ENCODE measurements around the gene SLC29A1. TPM values are rescaled to one million over a fixed set of nuclear protein-coding genes. Genes with fewer than 3 reads are reported as not detected.
"Not testable (repeated sequence)": the region's sequence is repeated elsewhere in the genome, so short reads cannot be mapped to it uniquely, and the experiment has no call there.

The SLC29A1 gene
- total RNA-seq, 1 experiment from 2014 or later: 7.0 TPM

GRCh38 chr6:44228836-44229235 is 5.4 kb downstream of the SLC29A1 start:
- no peak for TF ChIP-seq CTCF (IDR thresholded peaks at IDR 0.05; ENCODE audit: unreplicated experiment)
- H3K27ac Mint-ChIP-seq (ENCODE audit: low read depth, unreplicated experiment): no peak overlapping the region
- no peaks in the 10 kb centered on the region for H3K27me3 Mint-ChIP-seq (ENCODE audit: insufficient read depth, unreplicated experiment)
- CTCF ChIA-PET: interaction anchor here (1.1 to 1.2 kb wide), 2 partner anchors 10 to 56 kb away, joined by 3 to 4 read pairs; no protein-coding TSS in a partner anchor
- peaks cover 39% of the 10 kb centered on the region for H3K4me1 Mint-ChIP-seq (ENCODE audit: insufficient read depth, unreplicated experiment)
- no peak for DNase-seq (ENCODE audit: unreplicated experiment)
- no peaks in the 10 kb centered on the region for H3K36me3 Mint-ChIP-seq (ENCODE audit: insufficient read depth, unreplicated experiment)
- POLR2A ChIA-PET: no interaction called here
- H3K9me3 Mint-ChIP-seq (ENCODE audit: unreplicated experiment): no peaks in the 10 kb centered on the region
- BruUV-seq (replicated peaks): no TSS peak
- no peak overlapping the region for H3K4me3 Mint-ChIP-seq (ENCODE audit: unreplicated experiment)
- intact Hi-C loops (cut with micrococcal nuclease): no loop called here

GRCh38 chr6:44229376-44230033 is 6.1 kb downstream of the SLC29A1 start:
- intact Hi-C loops (cut with micrococcal nuclease): no loop called here
- Mint-ChIP-seq H3K27ac (ENCODE audit: low read depth, unreplicated experiment) (no peak overlapping the region), H3K9me3 (ENCODE audit: unreplicated experiment) (no peaks in the 10 kb centered on the region), H3K36me3 (ENCODE audit: insufficient read depth, unreplicated experiment) (no peaks in the 10 kb centered on the region), H3K4me3 (ENCODE audit: unreplicated experiment) (no peak overlapping the region), H3K4me1 (ENCODE audit: insufficient read depth, unreplicated experiment) (peaks cover 39% of the 10 kb centered on the region), H3K27me3 (ENCODE audit: insufficient read depth, unreplicated experiment) (no peaks in the 10 kb centered on the region)
- POLR2A ChIA-PET: interaction anchor here (0.6 to 1.1 kb wide), 2 partner anchors 8 to 26 kb away, joined by 3 read pairs; no protein-coding TSS in a partner anchor
- no TSS peak for BruUV-seq (replicated peaks)
- DNase-seq (ENCODE audit: unreplicated experiment): no peak
- CTCF ChIA-PET: interaction anchor here (0.7 to 1.4 kb wide), 2 partner anchors 17 to 59 kb away, joined by 3 to 4 read pairs; partner anchors contain the start of gene HSP90AB1
- TF ChIP-seq CTCF (IDR thresholded peaks at IDR 0.05; ENCODE audit: unreplicated experiment): no peak

DNA sequence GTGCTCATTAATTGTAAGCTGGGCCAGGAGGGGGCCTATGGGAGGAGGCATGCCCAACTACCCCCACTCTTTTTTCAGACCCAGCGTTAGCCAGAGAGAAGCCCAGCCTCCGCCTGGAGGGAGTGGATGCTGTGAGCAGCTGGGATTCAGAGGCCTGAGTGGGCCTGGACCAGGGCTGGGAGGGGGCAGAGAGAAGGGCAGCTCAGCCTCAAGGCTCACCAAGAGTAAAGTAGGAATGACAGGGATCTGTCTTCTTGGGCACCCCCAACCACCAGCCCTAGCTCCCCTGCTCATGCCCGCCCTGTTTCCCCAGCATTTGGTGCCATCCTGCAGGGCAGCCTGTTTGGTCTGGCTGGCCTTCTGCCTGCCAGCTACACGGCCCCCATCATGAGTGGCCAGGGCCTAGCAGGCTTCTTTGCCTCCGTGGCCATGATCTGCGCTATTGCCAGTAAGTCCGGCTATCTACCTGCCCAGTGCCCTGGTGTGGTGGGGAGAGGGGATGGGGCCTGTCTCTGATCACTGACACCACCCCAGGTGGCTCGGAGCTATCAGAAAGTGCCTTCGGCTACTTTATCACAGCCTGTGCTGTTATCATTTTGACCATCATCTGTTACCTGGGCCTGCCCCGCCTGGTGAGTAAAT is 6.8 kb downstream of the SLC29A1 start:
- ChIA-PET POLR2A (interaction anchor here (1.1 kb wide), 1 partner anchor 25 kb away, joined by 3 read pairs; no protein-coding TSS in a partner anchor), CTCF (interaction anchor here (0.7 to 1.4 kb wide), 3 partner anchors 17 to 60 kb away, joined by 3 to 4 read pairs (median 4); partner anchors contain the start of gene HSP90AB1)
- Mint-ChIP-seq H3K4me1 (ENCODE audit: insufficient read depth, unreplicated experiment) (peaks cover 39% of the 10 kb centered on the region), H3K27ac (ENCODE audit: low read depth, unreplicated experiment) (no peak overlapping the region), H3K9me3 (ENCODE audit: unreplicated experiment) (no peaks in the 10 kb centered on the region), H3K27me3 (ENCODE audit: insufficient read depth, unreplicated experiment) (no peaks in the 10 kb centered on the region), H3K4me3 (ENCODE audit: unreplicated experiment) (no peak overlapping the region), H3K36me3 (ENCODE audit: insufficient read depth, unreplicated experiment) (peaks cover 2% of the 10 kb centered on the region)
- intact Hi-C loops (cut with micrococcal nuclease): no loop called here
- no peak for DNase-seq (ENCODE audit: unreplicated experiment)
- TF ChIP-seq CTCF (IDR thresholded peaks at IDR 0.05; ENCODE audit: unreplicated experiment): no peak
- no TSS peak for BruUV-seq (replicated peaks)

- H3K36me3 Mint-ChIP-seq (ENCODE audit: insufficient read depth, unreplicated experiment); H3K27me3 Mint-ChIP-seq (ENCODE audit: insufficient read depth, unreplicated experiment); intact Hi-C loops (cut with micrococcal nuclease); DNase-seq (ENCODE audit: unreplicated experiment); POLR2A ChIA-PET; H3K4me3 Mint-ChIP-seq (ENCODE audit: unreplicated experiment); H3K9me3 Mint-ChIP-seq (ENCODE audit: unreplicated experiment); BruUV-seq (replicated peaks); H3K27ac Mint-ChIP-seq (ENCODE audit: low read depth, unreplicated experiment): not testable (repeated sequence)
- peaks cover 34% of the 10 kb centered on the region for H3K4me1 Mint-ChIP-seq (ENCODE audit: insufficient read depth, unreplicated experiment)
- CTCF ChIA-PET: interaction anchor here (1.2 kb wide), 1 partner anchor 58 kb away, joined by 4 read pairs; no protein-coding TSS in a partner anchor
Measured at GRCh38 chr6:44231426-44231825, 8.0 kb downstream of the SLC29A1 start.
